Inflammatory macrophage (primary cell): Measurements from ENCODE around the gene NEXN.
"Not testable (repeated sequence)": the region's sequence is repeated elsewhere in the genome, so short reads cannot be mapped to it uniquely, and the experiment has no call there.

Experiments used
- DNase-seq, 2 donors: peaks; one replicate each; pipeline ENCODE4 v3.0.0-alpha.2; 2020 to 2022

Gene NEXN

GRCh38 chr1:77906019-77906545, 17.7 kb downstream of the NEXN start:
- DNase-seq = peak in 1 of 2 donors; percentile 52

- no peak for DNase-seq
These were observed 18.2 kb downstream of the NEXN start for GRCh38 chr1:77906624-77907023.

GRCh38 chr1:77910116-77910515, 21.7 kb downstream of the NEXN start:
- no peak for DNase-seq

GRCh38 chr1:77918918-77919317, 30.5 kb downstream of the NEXN start:
- not testable (repeated sequence) for DNase-seq

DNA sequence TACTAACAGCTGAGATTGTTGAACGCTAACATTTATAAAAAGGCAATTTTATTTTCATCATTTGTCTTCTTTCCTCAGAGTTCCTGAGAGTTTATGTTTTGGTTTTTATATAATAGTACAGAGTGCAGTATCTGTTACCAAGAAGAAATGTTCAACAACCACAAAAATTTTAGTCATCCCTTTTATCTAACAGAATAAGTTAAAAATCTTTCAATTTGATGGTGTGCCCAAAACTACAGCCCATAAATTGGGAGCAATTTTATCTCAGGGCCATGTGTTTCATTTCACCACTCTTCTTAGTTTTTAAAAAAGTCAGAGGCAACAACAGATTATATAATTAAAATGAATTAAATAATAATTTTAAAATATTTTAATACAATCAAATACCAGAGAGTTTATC, 37.1 kb downstream of the NEXN start:
- no peak for DNase-seq

DNA sequence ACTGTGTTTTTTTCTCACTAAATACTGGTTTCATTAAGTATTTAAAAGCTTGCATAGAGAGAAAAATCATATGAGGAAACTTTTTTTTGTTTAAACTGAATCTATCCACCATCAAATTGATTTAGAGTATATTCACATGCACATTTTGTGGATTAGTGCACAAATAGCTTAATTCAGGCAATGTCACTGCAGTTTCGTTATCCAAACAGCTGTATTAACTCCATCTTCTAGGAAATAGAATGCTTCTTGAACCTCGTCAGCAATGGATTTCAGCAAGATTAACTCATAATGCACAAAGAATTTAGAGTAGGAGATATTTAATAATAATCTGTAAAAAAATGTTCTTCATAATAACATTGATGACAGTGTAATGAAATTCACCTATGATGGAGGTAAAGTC, 37.5 kb downstream of the NEXN start:
- DNase-seq = no peak

DNA sequence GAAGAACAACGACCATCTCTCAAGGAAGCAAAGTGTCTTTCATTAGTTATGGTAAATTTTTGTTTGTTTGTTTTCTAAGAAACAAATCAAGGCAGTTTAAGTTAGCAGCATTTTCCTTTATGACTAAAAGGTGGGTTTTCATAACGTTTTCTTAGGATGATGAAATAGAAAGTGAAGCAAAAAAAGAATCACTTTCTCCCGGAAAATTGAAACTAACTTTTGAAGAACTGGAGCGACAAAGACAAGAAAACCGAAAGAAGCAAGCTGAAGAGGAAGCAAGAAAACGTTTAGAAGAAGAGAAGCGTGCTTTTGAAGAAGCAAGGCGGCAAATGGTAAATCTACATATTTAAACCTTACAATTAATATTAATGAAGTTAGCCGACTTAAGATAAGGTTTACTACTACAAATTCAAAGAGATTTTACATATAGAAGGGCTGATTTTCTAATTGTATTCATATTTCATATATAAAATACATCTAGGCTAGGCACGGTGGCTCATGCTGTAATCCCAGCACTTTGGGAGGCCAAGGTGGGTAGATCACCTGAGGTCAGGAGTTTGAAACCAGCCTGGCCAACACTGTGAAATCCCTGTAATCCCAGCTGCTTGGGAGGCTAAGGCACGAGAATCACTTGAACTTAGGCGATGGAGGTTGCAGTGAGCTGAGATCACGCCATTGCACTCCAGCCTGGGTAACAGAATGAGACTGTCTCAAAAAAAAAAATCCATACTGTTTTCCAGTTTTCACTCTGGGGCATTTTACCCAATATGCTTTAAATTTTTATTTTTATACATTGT, 38.3 kb downstream of the NEXN start:
- peak; percentile 36 to 75 for DNase-seq

GRCh38 chr1:77927414-77927813, 39.0 kb downstream of the NEXN start:
- peak in 1 of 2 donors; percentile 22 for DNase-seq

GRCh38 chr1:77929806-77930205, 41.4 kb downstream of the NEXN start:
- DNase-seq = no peak

DNA sequence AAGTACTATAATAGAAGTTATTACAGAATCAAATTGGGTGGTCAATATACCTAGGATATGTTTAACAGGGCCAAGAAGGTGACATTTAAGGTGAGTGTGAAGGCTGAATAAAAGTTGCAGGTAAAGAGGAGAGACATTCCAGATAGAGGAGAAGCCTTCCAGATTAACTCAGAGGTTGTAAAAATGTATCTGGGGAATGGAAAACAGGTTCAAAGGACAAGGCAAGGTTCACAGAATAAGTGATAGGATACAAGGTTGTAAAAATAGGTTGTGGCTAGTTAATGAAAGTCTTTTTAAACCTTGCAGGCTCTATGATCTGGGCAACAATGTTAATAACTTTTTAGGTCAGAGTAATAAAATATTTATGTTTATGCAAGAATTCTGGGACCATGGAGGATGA, 50.2 kb downstream of the NEXN start:
- no peak for DNase-seq

DNA sequence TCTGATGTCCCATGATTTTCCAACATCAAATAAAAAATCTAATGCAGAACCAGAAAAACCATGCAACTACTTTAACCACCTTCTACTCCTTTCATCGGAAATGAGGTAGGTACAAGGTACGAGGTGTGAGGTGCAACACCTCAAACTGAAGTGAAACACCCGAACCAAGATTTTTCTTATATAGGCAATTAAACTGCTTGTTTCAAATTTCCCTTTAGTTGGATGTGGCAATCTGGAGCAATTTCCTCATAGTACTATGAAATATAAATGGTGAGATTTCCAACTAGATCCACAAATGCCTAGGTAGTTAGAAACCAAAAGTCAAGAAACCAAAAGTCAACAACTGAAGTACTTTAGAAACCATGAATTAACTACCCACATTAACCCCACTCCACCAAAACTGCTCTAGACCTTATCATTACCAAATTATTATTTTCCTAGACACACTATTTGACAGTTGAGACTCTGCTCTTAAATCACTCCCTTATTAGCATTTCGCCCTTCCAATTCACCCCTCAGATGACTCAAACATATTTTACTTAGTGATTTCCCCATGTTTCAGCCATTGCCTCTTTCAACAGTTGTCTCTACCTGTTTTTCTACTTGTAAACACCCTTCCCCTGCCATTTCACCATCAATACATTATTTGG, 52.6 kb downstream of the NEXN start:
- DNase-seq = peak in 1 of 2 donors; percentile 15

DNA sequence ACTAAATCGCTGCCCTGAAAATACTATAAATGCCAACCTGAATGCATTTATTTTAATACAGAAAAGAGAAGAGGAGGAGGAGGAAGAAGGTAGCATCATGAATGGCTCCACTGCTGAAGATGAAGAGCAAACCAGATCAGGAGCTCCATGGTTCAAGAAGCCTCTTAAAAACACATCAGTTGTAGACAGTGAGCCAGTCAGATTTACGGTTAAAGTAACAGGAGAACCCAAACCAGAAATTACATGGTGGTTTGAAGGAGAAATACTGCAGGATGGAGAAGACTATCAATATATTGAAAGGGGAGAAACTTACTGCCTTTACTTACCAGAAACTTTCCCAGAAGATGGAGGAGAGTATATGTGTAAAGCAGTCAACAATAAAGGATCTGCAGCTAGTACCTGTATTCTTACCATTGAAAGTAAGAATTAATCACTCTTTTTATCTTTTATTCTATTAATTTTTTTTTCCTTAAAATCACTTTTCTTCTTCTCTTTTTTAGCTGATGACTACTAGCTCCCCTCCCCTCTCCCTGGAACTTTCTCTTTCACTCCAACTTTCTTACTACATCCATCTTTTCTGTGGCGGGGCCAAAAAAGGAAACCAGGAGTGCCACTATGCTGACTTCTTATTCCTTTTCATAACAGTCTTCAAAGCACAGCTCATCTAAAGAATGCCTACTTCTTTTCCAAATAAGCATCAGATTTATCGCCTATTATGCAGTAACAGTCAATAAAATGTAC, 54.1 kb downstream of the NEXN start:
- no peak for DNase-seq

DNA sequence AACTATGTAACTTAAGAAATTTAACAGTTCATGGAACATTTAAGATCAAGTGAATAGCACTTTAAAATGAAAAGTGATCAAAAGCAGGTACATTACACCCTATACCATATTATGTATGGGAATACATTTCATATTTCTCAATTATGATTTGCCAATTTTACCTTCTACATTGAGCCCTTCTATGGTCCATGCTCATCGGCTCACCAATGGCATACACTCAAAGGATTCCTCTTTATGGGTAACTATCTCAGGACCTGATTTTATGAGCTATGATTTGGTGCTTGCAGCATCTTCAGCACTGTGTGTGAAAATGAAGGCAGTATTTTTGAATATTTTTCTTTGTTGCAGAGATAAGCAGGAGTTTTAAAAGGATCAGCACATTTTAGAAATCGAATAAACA, 56.9 kb downstream of the NEXN start:
- DNase-seq = no peak

DNA sequence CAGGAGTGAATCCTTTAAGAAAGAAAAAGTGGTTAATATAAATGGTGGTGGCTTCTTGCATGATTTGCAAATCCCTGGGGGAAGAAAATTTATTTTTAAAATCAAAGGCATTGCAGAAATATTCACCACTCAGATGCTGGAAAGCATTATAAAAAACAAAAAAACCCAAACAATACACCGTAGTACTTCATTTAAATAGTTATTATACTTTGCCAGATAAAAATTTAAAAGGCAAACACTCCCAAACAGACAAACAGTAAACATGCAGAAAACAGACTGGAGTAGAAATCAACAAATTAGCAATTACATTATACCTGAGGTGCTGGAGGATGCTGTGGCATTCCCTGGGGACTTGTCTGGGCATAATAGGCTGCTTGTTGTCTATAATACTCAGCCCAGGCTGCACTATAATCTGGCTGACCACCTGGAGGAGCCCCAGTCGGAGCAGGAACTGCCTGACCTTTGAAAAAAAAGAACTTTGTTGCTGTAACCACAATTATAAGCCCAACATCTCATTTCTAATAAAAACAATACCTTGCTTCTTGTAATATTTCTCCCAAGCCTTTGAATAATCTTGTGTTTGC, 60.5 kb downstream of the NEXN start:
- DNase-seq = no peak

DNA sequence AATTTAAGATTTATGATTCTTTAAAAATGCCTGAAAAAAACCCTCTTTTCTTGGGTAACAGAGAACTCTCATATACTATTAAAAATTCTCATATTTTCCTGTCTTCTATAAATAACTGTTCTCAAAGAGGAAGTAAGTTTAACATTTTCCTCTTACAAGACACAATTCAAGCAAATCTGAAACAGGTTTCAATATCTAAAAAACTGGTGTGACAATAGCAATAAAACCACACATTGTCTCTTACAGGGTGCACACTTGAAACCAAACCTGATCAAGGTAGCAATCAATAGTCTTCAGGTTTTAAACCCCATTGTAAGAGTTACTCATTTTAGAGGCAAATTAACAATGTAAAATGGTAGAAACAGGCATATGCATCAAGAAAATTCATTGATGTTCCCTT, 62.4 kb downstream of the NEXN start:
- DNase-seq = no peak

DNA sequence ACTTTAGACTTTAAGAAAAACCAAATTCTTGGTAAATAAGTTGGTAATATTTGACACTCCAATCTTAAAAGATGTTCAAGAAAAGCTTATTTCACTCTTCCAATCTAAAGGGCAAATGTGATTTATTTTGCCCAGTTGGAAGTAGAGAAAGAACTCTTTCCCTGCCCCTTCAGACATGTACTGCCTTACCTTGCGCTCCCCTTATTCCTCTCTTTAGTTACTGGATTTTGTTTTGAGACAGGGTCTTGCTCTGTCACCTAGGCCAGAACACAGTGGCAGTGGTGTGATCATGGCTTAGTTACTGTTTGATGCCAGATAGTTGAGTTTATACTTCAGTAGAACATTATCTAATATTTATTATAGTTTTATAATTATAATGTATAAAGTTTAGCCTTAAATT, 62.9 kb downstream of the NEXN start:
- no peak for DNase-seq

GRCh38 chr1:77953907-77954306, 65.5 kb downstream of the NEXN start:
- DNase-seq = no peak

DNA sequence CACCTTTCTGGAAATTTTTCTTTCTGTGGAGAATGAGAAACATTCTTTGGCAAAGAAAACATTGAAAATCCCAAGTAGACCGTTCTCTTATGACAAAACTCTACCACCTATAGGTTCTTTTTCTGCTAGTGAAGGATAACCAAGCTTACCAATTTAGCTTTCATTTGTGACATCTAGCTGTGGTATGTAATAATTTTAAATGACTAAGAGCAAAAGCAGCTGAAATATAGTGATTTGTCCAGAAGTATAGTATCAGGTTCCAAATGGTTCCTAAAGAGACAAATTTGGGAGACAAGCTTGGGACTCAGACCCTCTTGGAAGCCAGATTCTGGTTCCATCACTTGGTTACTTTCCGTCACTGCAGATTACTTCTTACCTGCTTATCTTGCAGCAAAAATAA, 66.1 kb downstream of the NEXN start:
- DNase-seq = no peak

DNA sequence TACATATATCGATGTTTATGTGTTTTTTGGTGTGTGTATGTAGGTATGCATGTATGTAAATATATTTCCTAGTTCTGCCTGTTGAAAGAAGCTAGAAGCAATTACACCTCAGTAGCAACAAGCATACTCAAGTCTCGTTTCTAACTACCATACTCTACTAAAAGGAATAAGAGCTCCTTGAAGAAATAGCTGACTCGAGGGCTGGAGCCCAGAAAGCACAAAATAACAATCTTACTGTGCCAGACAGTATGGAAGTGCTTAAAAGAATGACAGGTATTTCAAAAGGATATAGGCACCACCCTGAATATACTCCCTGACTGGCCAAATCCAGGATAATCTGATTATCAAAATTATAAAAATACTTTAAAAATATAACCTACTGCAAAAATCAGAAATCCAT, 67.3 kb downstream of the NEXN start:
- no peak for DNase-seq

GRCh38 chr1:77956464-77956863, 68.0 kb downstream of the NEXN start:
- DNase-seq = no peak

DNA sequence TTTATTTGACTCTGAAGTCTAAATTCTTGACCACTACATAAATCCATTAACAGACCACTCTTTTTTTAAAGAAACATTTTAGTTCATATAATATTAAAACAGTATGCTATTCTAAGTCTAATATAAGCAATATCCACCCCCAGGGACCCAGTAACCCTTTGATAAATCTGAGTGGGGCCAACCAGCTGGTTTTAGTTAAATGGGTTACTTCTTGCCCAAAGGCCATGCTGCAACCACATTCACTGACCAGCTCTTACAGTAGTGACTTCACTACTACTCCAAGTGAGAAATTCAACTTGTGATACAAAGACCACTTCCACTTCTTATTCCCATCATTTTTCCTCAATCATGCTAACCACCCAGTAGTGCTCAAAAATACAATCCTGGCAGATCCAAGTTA, 70.0 kb downstream of the NEXN start:
- no peak for DNase-seq

DNA sequence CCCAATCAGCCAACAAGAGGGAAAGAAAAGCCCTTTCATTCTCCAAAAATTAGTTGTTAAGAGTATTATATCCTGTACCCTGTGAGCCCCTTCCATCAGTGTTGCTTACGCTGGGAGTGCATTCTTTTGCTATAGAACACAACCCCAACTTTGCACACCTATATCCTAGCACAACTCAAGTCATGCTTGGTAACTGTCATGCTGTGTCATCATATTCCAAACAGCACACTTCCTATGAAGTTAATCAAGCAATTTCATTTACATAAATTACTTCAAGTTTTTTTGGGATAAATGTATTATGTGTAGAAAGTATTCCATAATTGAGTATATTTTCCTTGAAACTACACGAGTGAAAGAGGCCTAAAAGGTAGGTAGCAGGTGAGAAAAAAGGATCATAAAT, 70.4 kb downstream of the NEXN start:
- DNase-seq = no peak

DNA sequence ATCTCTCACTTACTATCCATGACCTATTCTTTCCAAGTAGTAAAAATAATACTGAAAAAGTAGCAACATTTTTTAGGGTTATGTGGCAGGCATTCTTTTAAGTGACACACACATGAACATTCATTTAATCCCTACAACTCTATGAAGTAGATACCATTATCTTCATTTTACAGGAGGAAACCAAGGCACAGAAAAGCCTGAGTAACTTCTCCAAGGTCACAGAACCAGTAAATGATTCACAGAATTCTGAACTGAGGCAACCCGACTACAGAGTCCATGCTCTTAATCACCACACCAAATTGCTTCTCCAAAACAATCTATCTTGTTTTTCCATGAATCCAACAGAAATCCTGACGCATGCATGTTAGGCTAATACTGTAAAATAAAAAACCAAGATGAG, 73.0 kb downstream of the NEXN start:
- DNase-seq = no peak
